A549 (cell line): ENCODE results near the gene CA12.

ENCODE experiments used
- CTCF ChIP-seq: fragments of >200 bp; sonication (Bioruptor Twin); formaldehyde crosslinking; IDR thresholded peaks from 3 replicates; pipeline ENCODE4 v1.5.1; 2016
- POLR2A ChIP-seq: IDR thresholded peaks from 2 replicates; pipeline ENCODE4 v1.6.1; 2012; ENCODE audit warnings: mild to moderate bottlenecking, low read length
- RNF2 ChIP-seq: fragments of 200-600 bp; sonication (generic); IDR thresholded peaks from 2 replicates; pipeline ENCODE4 v1.6.1; 2016; ENCODE audit warnings: low read depth, mild to moderate bottlenecking, antibody characterized with exemption, moderate library complexity, borderline replicate concordance

GRCh38 chr15:63370764-63371163 lies 10.9 kb downstream of the CA12 start:
- no peak for TF ChIP-seq CTCF
- no peak for TF ChIP-seq RNF2
- no peak for TF ChIP-seq POLR2A
